Panc1 (cell line): ENCODE results near the gene SLC9A9. TPM values are rescaled to one million over a fixed set of nuclear protein-coding genes. Genes with fewer than 3 reads are reported as not detected.

Experiments
- ATAC-seq: fragments of 200-7000 bp; cut with Tn5 transposase; 2 replicates; pipeline ENCODE4 v1.9.1; 2020; ENCODE audit warnings: mild to moderate bottlenecking, moderate library complexity
- BruUV-seq: library from RNA; stranded (reverse); fragments of 400-500 nt; replicated peaks from 2 replicates; lab custom pipeline; 2021; lab: Mats Ljungman, UMichigan
- CTCF ChIA-PET: fragments of 300-600 bp; sonication (Branson Sonifier 250); formaldehyde crosslinking; loops from one replicate; lab custom pipeline; 2022; ENCODE audit warnings: antibody characterized with exemption; lab: Charles Lee
- POLR2A ChIA-PET: fragments of 300-600 bp; sonication (Branson Sonifier 250); formaldehyde crosslinking; loops from one replicate; lab custom pipeline; 2022; ENCODE audit warnings: antibody characterized with exemption; lab: Charles Lee
- DNase-seq: peaks from one replicate; pipeline ENCODE4 v3.0.0-alpha.2; 2010; ENCODE audit warnings: low read depth, low spot score
- H3K27ac ChIP-seq: 2 replicates; pipeline ENCODE4 v1.5.1; 2011; ENCODE audit warnings: mild to moderate bottlenecking, low read length, inconsistent platforms
- H3K27me3 ChIP-seq: fragments of 200-500 bp; sonication (Bioruptor generic); 2 replicates; pipeline ENCODE4 v1.6.0; 2014; ENCODE audit warnings: low read length, inconsistent platforms; ENCODE audit not compliant: control insufficient read depth, insufficient read depth
- H3K36me3 ChIP-seq: fragments of 200-500 bp; sonication (Bioruptor generic); 2 replicates; pipeline ENCODE4 v1.5.1; 2014; ENCODE audit warnings: inconsistent platforms, mild to moderate bottlenecking, low read length, moderate library complexity; ENCODE audit not compliant: control insufficient read depth, insufficient read depth
- H3K4me1 ChIP-seq: 2 replicates; pipeline ENCODE4 v1.5.1; 2011; ENCODE audit warnings: inconsistent platforms, mild to moderate bottlenecking, low read length, moderate library complexity; ENCODE audit not compliant: control insufficient read depth, insufficient read depth
- H3K4me3 ChIP-seq, 2 experiments: 2 replicates each; pipeline ENCODE4 v1.5.1; 2011 to 2012; ENCODE audit warnings: low read depth in 2 of 2, low read length in 2 of 2, mild to moderate bottlenecking in 2 of 2, inconsistent platforms in 1 of 2, moderate library complexity in 1 of 2
- H3K9me3 ChIP-seq: fragments of 200-500 bp; sonication (Bioruptor generic); 2 replicates; pipeline ENCODE4 v1.5.1; 2014; ENCODE audit warnings: low read depth, mild to moderate bottlenecking, inconsistent platforms, low read length, moderate library complexity; ENCODE audit not compliant: control insufficient read depth, insufficient read depth
- CTCF ChIP-seq: fragments of 450-650 bp; IDR thresholded peaks from 2 replicates; pipeline ENCODE4 v1.5.1; 2017; ENCODE audit warnings: mild to moderate bottlenecking
- POLR2AphosphoS5 ChIP-seq: IDR thresholded peaks from 2 replicates; pipeline ENCODE4 v1.6.1; 2012; ENCODE audit warnings: mild to moderate bottlenecking, low read depth, low read length, moderate library complexity
- REST ChIP-seq, 2 experiments: IDR thresholded peaks; 2 replicates each; pipeline ENCODE4 v1.6.1; 2011 to 2012; ENCODE audit warnings: low read depth in 2 of 2, control low read depth in 1 of 2, low read length in 1 of 2, mild to moderate bottlenecking in 1 of 2, moderate library complexity in 1 of 2; ENCODE audit not compliant: insufficient read depth in 1 of 2
- SIN3A ChIP-seq: IDR thresholded peaks from 2 replicates; pipeline ENCODE4 v1.6.1; 2012; ENCODE audit warnings: low read depth, mild to moderate bottlenecking, low read length, moderate library complexity, borderline replicate concordance; ENCODE audit not compliant: insufficient read depth
- TCF7L2 ChIP-seq: IDR thresholded peaks from 2 replicates; pipeline ENCODE4 v1.6.1; 2011; ENCODE audit warnings: mild to moderate bottlenecking, low read depth, low read length, inconsistent platforms
- in situ Hi-C: cut with HindIII; loops from 2 replicates; pipeline ENCODE4 v1.10.0; 2016; ENCODE audit warnings: low sequenced_read_pairs, low pct_unique_long_range_greater_than_20kb
- intact Hi-C: fragments of 100-400 bp; cut with micrococcal nuclease; formaldehyde crosslinking; loops from one replicate; pipeline ENCODE4 v1.10.0; 2022; ENCODE audit not compliant: unreplicated experiment
- total RNA-seq: library from RNA; stranded (reverse); gene quantifications from one replicate; pipeline ENCODE4 v1.2.1, GENCODE V29; 2021; ENCODE audit not compliant: unreplicated experiment

Gene SLC9A9
- total RNA-seq, 1 experiment from 2014 or later, result not detected

GRCh38 chr3:143294188-143294587 is 554.1 kb downstream of the SLC9A9 start:
- no peak overlapping the region for H3K27ac ChIP-seq
- TF ChIP-seq TCF7L2 (no peak), SIN3A (no peak), POLR2AphosphoS5 (no peak), CTCF (no peak), REST (IDR thresholded peaks at IDR 0.05; ENCODE audit: insufficient read depth in 1 of 2, low read depth in 2 of 2, low read length in 1 of 2) (no peak)
- H3K36me3 ChIP-seq, result no peaks in the 10 kb centered on the region
- DNase-seq (no peak), ATAC-seq (no peak)
- intact Hi-C loops (no loop called here), in situ Hi-C loops (no loop called here)
- H3K27me3 ChIP-seq, result no peaks in the 10 kb centered on the region
- ChIA-PET POLR2A (no interaction called here), CTCF (no interaction called here)
- no peaks in the 10 kb centered on the region for H3K9me3 ChIP-seq
- BruUV-seq, result no TSS peak
- H3K4me1 ChIP-seq, result no peaks in the 10 kb centered on the region
- H3K4me3 ChIP-seq, result no peak overlapping the region

- ChIA-PET POLR2A (no interaction called here), CTCF (no interaction called here)
- DNase-seq, result no peak
- H3K4me1 ChIP-seq, result no peaks in the 10 kb centered on the region
- intact Hi-C loops, result no loop called here
- peaks cover 7% of the 10 kb centered on the region; the same call in 1 of the 2 replicates for H3K27me3 ChIP-seq
- no peak overlapping the region for H3K27ac ChIP-seq
- in situ Hi-C loops, result no loop called here
- no peaks in the 10 kb centered on the region for H3K9me3 ChIP-seq
- ATAC-seq, result no peak
- no peak overlapping the region for H3K4me3 ChIP-seq
- BruUV-seq, result no TSS peak
- no peak for TF ChIP-seq CTCF
- TF ChIP-seq POLR2AphosphoS5, result no peak
- no peak for TF ChIP-seq SIN3A
- no peak for TF ChIP-seq TCF7L2
- TF ChIP-seq REST (IDR thresholded peaks at IDR 0.05; ENCODE audit: insufficient read depth in 1 of 2, low read depth in 2 of 2, low read length in 1 of 2), result no peak
- no peaks in the 10 kb centered on the region for H3K36me3 ChIP-seq
Measured at GRCh38 chr3:143291836-143292447, 556.3 kb downstream of the SLC9A9 start.
